Measurements from ENCODE around the gene ECPAS. TPM values are rescaled to one million over a fixed set of nuclear protein-coding genes. Genes with fewer than 3 reads are reported as not detected.

ECPAS gene
- total and polyA plus RNA-seq, 2 donors (not counting 1 experiment from before 2014, with no cell fraction given) = 12.9 to 69.5 TPM

- no peak overlapping the region for H3K4me3 ChIP-seq (ENCODE audit: control extremely low read depth in 1 of 5, extremely low read depth in 1 of 5, insufficient read depth in 1 of 5, low read depth in 2 of 5, low read length in 4 of 5)
- H3K9me3 ChIP-seq (ENCODE audit: control extremely low read depth in 1 of 3, control insufficient read depth in 2 of 3, insufficient read depth in 1 of 3, low read length in 2 of 3) = no peaks in the 10 kb centered on the region
- peaks cover 91% of the 10 kb centered on the region for H3K79me2 ChIP-seq (ENCODE audit: control insufficient read depth, insufficient read depth, low read length)
- H3K4me2 ChIP-seq (replicated peaks; ENCODE audit: low read depth, low read length, poor library complexity, severe bottlenecking) = no peak overlapping the region
- no peaks in the 10 kb centered on the region for H3K4me1 ChIP-seq (ENCODE audit: control insufficient read depth in 2 of 2, insufficient read depth in 2 of 2, low read length in 2 of 2)
- ChIA-PET CTCF (no interaction called here), POLR2A (interaction anchor here (1.0 kb wide), 1 partner anchor 20 kb away, joined by 3 read pairs; no protein-coding TSS in a partner anchor)
- H2AFZ ChIP-seq (ENCODE audit: insufficient read depth, low read depth, low read length, poor library complexity, severe bottlenecking) = no peak overlapping the region
- peaks cover 31% of the 10 kb centered on the region for H4K20me1 ChIP-seq (ENCODE audit: control insufficient read depth, insufficient read depth, low read length, poor library complexity, severe bottlenecking)
- intact Hi-C loops (cut with micrococcal nuclease) = no loop called here
- Mint-ChIP-seq H3K4me1 (peaks cover 31% of the 10 kb centered on the region), H3K9me3 (ENCODE audit: insufficient read depth) (no peaks in the 10 kb centered on the region), H3K4me3 (no peak overlapping the region), H3K27ac (no peak overlapping the region), H3K27me3 (no peaks in the 10 kb centered on the region)
- TF ChIP-seq EZH2 (IDR thresholded peaks at IDR 0.05; ENCODE audit: borderline replicate concordance, insufficient read depth, low read depth, low read length, poor library complexity, severe bottlenecking) = no peak
- no peak for TF ChIP-seq CTCF (IDR thresholded peaks at IDR 0.05)
- WGBS (ENCODE audit: insufficient coverage) = 100% methylated on average over 1 of the region's 2 CpGs
- no peaks in the 10 kb centered on the region for H3K36me3 ChIP-seq (replicated peaks in 1 of 2; ENCODE audit: control extremely low read depth in 1 of 2, control insufficient read depth in 1 of 2, extremely low read depth in 1 of 2, insufficient read depth in 2 of 2, low read length in 1 of 2)
- DNase-seq (no peak), ATAC-seq (ENCODE audit: low read depth) (no peak)
- H3K9ac ChIP-seq (ENCODE audit: low read length) = no peak overlapping the region
- H3K27ac ChIP-seq (ENCODE audit: low read length in 2 of 2) = no peak overlapping the region
- H3K27me3 ChIP-seq (replicated peaks in 1 of 4; ENCODE audit: control extremely low read depth in 1 of 4, control insufficient read depth in 3 of 4, insufficient read depth in 4 of 4, low read length in 3 of 4) = no peaks in the 10 kb centered on the region
These were observed 9.0 kb downstream of the ECPAS start for GRCh38 chr9:111475195-111475594.

- Histone ChIP-seq H3K4me3 (ENCODE audit: control extremely low read depth in 1 of 5, extremely low read depth in 1 of 5, insufficient read depth in 1 of 5, low read depth in 2 of 5, low read length in 4 of 5) (no peak overlapping the region), H3K79me2 (ENCODE audit: control insufficient read depth, insufficient read depth, low read length) (peaks cover 88% of the 10 kb centered on the region), H3K9me3 (ENCODE audit: control extremely low read depth in 1 of 3, control insufficient read depth in 2 of 3, insufficient read depth in 1 of 3, low read length in 2 of 3) (no peaks in the 10 kb centered on the region), H3K27me3 (replicated peaks in 1 of 4; ENCODE audit: control extremely low read depth in 1 of 4, control insufficient read depth in 3 of 4, insufficient read depth in 4 of 4, low read length in 3 of 4) (no peaks in the 10 kb centered on the region), H3K9ac (ENCODE audit: low read length) (no peak overlapping the region), H3K4me1 (ENCODE audit: control insufficient read depth in 2 of 2, insufficient read depth in 2 of 2, low read length in 2 of 2) (no peaks in the 10 kb centered on the region), H3K4me2 (replicated peaks; ENCODE audit: low read depth, low read length, poor library complexity, severe bottlenecking) (no peak overlapping the region), H3K36me3 (replicated peaks in 1 of 2; ENCODE audit: control extremely low read depth in 1 of 2, control insufficient read depth in 1 of 2, extremely low read depth in 1 of 2, insufficient read depth in 2 of 2, low read length in 1 of 2) (no peaks in the 10 kb centered on the region), H4K20me1 (ENCODE audit: control insufficient read depth, insufficient read depth, low read length, poor library complexity, severe bottlenecking) (peaks cover 31% of the 10 kb centered on the region), H2AFZ (ENCODE audit: insufficient read depth, low read depth, low read length, poor library complexity, severe bottlenecking) (no peak overlapping the region), H3K27ac (ENCODE audit: low read length in 2 of 2) (no peak overlapping the region)
- no peak for ATAC-seq (ENCODE audit: low read depth)
- Mint-ChIP-seq H3K4me1 (peaks cover 31% of the 10 kb centered on the region), H3K4me3 (no peak overlapping the region), H3K9me3 (ENCODE audit: insufficient read depth) (no peaks in the 10 kb centered on the region), H3K27me3 (no peaks in the 10 kb centered on the region), H3K27ac (no peak overlapping the region)
- POLR2A ChIA-PET = no interaction called here
- intact Hi-C loops (cut with micrococcal nuclease) = no loop called here
- 100% methylated on average over 3 of the region's 3 CpGs for WGBS (ENCODE audit: insufficient coverage)
- CTCF ChIA-PET = no interaction called here
- no peak for DNase-seq
- TF ChIP-seq EZH2 (IDR thresholded peaks at IDR 0.05; ENCODE audit: borderline replicate concordance, insufficient read depth, low read depth, low read length, poor library complexity, severe bottlenecking) = no peak
- no peak for TF ChIP-seq CTCF (IDR thresholded peaks at IDR 0.05)
These were observed 9.8 kb downstream of the ECPAS start for GRCh38 chr9:111474385-111474784.

Measured in B cell (primary cell).